Chondrocyte (in vitro differentiated cells): Measurements from ENCODE around the gene RFX8. TPM values are rescaled to one million over a fixed set of nuclear protein-coding genes. Genes with fewer than 3 reads are reported as not detected.

ENCODE experiments used
- DNase-seq: peaks from one replicate; pipeline ENCODE4 v3.0.0; 2021; ENCODE audit warnings: mixed read lengths, low spot score
- H3K27ac Mint-ChIP-seq: one replicate; pipeline ENCODE4 v1.8.0; 2021; ENCODE audit warnings: mild to moderate bottlenecking, moderate library complexity, mixed read lengths; ENCODE audit not compliant: unreplicated experiment
- H3K27me3 Mint-ChIP-seq: 2 replicates; pipeline ENCODE4 v1.8.0; 2021; ENCODE audit warnings: low read depth, mixed read lengths
- H3K36me3 Mint-ChIP-seq: 2 replicates; pipeline ENCODE4 v1.8.0; 2021; ENCODE audit warnings: low read depth, mixed read lengths
- H3K4me1 Mint-ChIP-seq: 2 replicates; pipeline ENCODE4 v1.8.0; 2021; ENCODE audit warnings: low read depth, mild to moderate bottlenecking, mixed read lengths
- H3K4me3 Mint-ChIP-seq: one replicate; pipeline ENCODE4 v1.8.0; 2021; ENCODE audit warnings: mild to moderate bottlenecking, moderate library complexity, mixed read lengths; ENCODE audit not compliant: unreplicated experiment
- H3K9me3 Mint-ChIP-seq: 2 replicates; pipeline ENCODE4 v1.8.0; 2021; ENCODE audit warnings: low read depth, mixed read lengths
- total RNA-seq: library from RNA; stranded (reverse); gene quantifications from 3 replicates; pipeline ENCODE4 v1.2.1, GENCODE V29; 2021
- TF ChIP-seq, protein P1 (sequence below): fragments of 200-600 bp; sonication (generic); IDR thresholded peaks from 2 replicates; pipeline ENCODE4 v1.5.0; 2021; ENCODE audit warnings: antibody characterized with exemption, mild to moderate bottlenecking, moderate library complexity

Gene RFX8
- total RNA-seq, 1 donor from 2014 or later, result not detected

DNA sequence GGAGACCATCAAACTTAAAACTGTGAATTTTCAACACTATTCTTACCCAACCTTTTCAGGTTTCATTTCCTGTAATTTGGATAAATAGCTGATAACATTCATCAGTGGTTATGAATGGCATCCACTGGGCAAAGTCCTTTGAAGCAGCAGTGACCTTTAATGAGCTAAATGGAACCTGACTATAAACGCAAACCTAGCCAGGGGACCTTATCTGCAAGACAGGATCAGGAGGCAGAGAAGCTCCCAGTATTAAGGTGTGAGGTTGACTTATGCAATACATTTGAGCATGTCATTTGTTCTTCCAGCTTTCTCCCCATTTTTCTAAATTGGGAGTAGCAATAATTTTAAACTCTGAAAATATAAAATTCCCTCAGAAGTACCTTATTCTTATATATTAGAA lies 126.0 kb downstream of the RFX8 start:
- Mint-ChIP-seq H3K36me3 (no peaks in the 10 kb centered on the region), H3K4me3 (no peak overlapping the region), H3K27ac (no peak overlapping the region), H3K4me1 (no peaks in the 10 kb centered on the region), H3K9me3 (no peaks in the 10 kb centered on the region), H3K27me3 (no peaks in the 10 kb centered on the region)
- DNase-seq, result no peak
- TF ChIP-seq, protein P1, sequence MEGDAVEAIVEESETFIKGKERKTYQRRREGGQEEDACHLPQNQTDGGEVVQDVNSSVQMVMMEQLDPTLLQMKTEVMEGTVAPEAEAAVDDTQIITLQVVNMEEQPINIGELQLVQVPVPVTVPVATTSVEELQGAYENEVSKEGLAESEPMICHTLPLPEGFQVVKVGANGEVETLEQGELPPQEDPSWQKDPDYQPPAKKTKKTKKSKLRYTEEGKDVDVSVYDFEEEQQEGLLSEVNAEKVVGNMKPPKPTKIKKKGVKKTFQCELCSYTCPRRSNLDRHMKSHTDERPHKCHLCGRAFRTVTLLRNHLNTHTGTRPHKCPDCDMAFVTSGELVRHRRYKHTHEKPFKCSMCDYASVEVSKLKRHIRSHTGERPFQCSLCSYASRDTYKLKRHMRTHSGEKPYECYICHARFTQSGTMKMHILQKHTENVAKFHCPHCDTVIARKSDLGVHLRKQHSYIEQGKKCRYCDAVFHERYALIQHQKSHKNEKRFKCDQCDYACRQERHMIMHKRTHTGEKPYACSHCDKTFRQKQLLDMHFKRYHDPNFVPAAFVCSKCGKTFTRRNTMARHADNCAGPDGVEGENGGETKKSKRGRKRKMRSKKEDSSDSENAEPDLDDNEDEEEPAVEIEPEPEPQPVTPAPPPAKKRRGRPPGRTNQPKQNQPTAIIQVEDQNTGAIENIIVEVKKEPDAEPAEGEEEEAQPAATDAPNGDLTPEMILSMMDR, result no peak

Other genes starting within 250 kb of the RFX8 start
- 28.5 to 37.4 TPM (median 31.3 TPM) in 3 replicates for gene CNOT11, start 222.2 kb downstream of the RFX8 start, total RNA-seq
- 26.2 to 28.3 TPM (median 26.8 TPM) in 3 replicates for gene RNF149, start 166.4 kb downstream of the RFX8 start, total RNA-seq
- not detected in 3 replicates for gene CREG2, start 87.6 kb downstream of the RFX8 start, total RNA-seq
- gene MAP4K4, start 222.6 kb upstream of the RFX8 start, total RNA-seq, result 98.2 to 122 TPM (median 121 TPM) in 3 replicates